ENCODE data around the gene CEMP1. TPM values are rescaled to one million over a fixed set of nuclear protein-coding genes. Genes with fewer than 3 reads are reported as not detected.

The CEMP1 gene
- total RNA-seq, 4 donors from 2014 or later = 0.46 to 3.3 TPM; not detected in 2

- Histone ChIP-seq H3K4me1 (peaks cover 21 to 50% of the 10 kb centered on the region in 2 donors), H3K27ac (peak overlapping the region; percentile 96 to 97), H3K9me3 (no peaks in the 10 kb centered on the region), H3K27me3 (no peaks in the 10 kb centered on the region), H3K4me3 (peak overlapping the region; percentile 82 to 94), H3K36me3 (no peaks in the 10 kb centered on the region)
- DNase-seq = peak in 1 of 2 donors; percentile 14
- no peak for TF ChIP-seq CTCF (IDR thresholded peaks at IDR 0.05)
- no peak for TF ChIP-seq POLR2A (IDR thresholded peaks at IDR 0.05)
- intact Hi-C loops (cut with DNase I; ENCODE audit: low total_unique reads) = no loop called here
These were observed 15.9 kb downstream of the CEMP1 start for GRCh38 chr16:2515180-2515851.

- no peak for DNase-seq
- TF ChIP-seq POLR2A (IDR thresholded peaks at IDR 0.05) = no peak
- no peak for TF ChIP-seq CTCF (IDR thresholded peaks at IDR 0.05)
- Histone ChIP-seq H3K4me1 (peaks cover 18 to 45% of the 10 kb centered on the region in 2 donors), H3K4me3 (peak overlapping the region; percentile 82 to 94), H3K27ac (peak overlapping the region; percentile 96 to 97), H3K27me3 (no peaks in the 10 kb centered on the region), H3K9me3 (no peaks in the 10 kb centered on the region), H3K36me3 (no peaks in the 10 kb centered on the region)
- intact Hi-C loops (cut with DNase I; ENCODE audit: low total_unique reads) = no loop called here
These were observed 16.7 kb downstream of the CEMP1 start for GRCh38 chr16:2514333-2515179.

DNA sequence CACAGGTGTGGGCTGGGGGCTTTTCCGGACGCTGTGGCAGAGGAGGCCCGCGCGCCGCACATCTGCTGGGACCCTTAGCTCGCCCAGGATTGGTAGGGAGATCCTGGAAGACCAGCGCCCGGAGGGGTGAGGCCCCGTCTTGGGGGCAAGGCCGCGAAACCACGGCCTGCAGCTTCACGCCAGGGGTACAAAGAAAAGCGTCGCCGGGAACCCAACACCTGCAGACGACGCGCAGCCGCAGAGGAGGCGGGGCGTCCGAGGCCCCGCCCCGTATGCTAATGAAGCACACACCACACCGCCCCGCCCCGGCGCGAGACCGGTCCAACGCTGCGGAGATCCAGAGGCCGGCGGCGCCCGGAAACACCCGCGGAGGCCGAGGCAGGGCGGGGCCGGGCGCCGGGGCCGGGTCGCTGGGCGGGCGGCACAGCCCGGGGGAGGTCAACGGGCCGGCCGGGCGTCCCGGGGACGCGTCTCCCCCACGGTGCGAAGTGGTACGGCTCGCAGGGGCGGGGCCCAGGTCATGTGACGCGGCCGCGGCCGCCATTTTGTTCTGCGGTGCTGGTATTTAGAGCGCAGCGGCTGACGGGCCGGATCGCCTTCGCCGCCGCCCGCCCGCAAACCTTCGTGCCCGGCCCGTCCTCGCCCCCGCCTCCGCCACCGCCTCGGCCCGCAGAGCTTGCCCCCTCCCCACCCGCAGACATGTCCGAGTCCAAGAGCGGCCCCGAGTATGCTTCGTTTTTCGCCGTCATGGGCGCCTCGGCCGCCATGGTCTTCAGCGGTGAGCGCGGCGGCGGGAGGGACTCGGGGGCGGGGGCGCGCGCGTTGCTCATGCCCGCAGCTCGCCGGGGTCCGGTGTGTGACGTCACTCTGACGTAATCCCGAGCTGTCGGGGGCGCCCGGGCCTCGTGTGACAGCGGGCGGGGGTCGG lies 17.5 kb downstream of the CEMP1 start, which contains the start of gene ATP6V0C:
TSS of gene ATP6V0C (plus strand) at position 548 of the 928 bp plus-strand sequence. CDS start at position 700, 152 bp downstream.
- Histone ChIP-seq H3K4me1 (peaks cover 12 to 37% of the 10 kb centered on the region in 2 donors), H3K36me3 (no peaks in the 10 kb centered on the region), H3K27ac (peak within 1 kb of the TSS; percentile 96 to 97), H3K27me3 (no peaks in the 10 kb centered on the region), H3K4me3 (peak within 1 kb of the TSS; percentile 82 to 94), H3K9me3 (no peaks in the 10 kb centered on the region)
- TF ChIP-seq POLR2A (IDR thresholded peaks at IDR 0.05) (peak; percentile 90 to 93), CTCF (IDR thresholded peaks at IDR 0.05) (peak in 1 of 4 experiments; percentile 21)
- intact Hi-C loops (cut with DNase I; ENCODE audit: low total_unique reads) = no loop called here
- DNase-seq = peak; percentile 90 to 91

DNA sequence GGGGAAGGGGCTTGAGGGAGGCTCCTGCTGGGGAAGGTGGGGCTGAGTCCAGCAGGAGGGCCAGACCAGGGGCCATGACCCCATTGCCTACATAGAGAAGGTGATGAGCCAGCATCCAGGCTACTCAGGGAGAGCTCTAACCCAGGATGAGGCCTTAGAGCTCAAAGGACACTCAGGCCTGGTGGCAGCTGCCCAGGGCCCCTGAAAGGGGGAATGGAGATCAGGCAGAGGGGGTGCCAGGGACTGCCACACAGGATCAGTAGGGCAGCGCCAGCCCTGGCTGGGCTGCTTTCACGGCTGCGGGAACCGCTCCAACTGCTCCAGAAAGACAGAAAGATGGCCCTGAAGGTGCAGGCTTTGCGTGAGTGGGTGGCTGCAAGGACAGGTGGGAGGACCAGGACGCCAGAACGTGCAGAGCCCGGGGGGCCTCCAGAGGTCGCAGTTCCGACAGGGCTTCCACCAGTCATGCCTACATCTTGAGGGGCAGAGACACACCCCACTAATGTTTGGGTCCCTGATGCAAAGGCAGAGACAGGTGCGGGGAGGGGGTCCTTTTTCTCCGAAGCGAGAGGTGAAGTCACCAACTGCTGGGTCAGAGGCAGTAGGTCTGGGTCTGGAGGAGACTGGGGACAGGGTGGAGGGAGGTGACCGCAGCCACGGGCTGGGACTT lies 18.3 kb downstream of the CEMP1 start:
- peak in 1 of 2 donors; percentile 43 for DNase-seq
- Histone ChIP-seq H3K9me3 (no peaks in the 10 kb centered on the region), H3K27ac (peak overlapping the region; percentile 96 to 97), H3K4me3 (peak overlapping the region; percentile 82 to 94), H3K27me3 (no peaks in the 10 kb centered on the region), H3K36me3 (no peaks in the 10 kb centered on the region), H3K4me1 (peaks cover 12 to 29% of the 10 kb centered on the region in 2 donors)
- intact Hi-C loops (cut with DNase I; ENCODE audit: low total_unique reads) = no loop called here
- TF ChIP-seq CTCF (IDR thresholded peaks at IDR 0.05) (no peak), POLR2A (IDR thresholded peaks at IDR 0.05) (no peak)

Measured in uterus (tissue), 4 donors.